Suppressor macrophage treated with lipopolysaccharide for 4 hours (primary cell): Measurements from ENCODE around the gene KSR1.
A peak's percentile ranks its signal among the peaks of the same experiment; 100 is the strongest.

Experiments
- DNase-seq: peaks from one replicate; pipeline ENCODE4 v3.0.0-alpha.2; 2020

KSR1 gene

DNA sequence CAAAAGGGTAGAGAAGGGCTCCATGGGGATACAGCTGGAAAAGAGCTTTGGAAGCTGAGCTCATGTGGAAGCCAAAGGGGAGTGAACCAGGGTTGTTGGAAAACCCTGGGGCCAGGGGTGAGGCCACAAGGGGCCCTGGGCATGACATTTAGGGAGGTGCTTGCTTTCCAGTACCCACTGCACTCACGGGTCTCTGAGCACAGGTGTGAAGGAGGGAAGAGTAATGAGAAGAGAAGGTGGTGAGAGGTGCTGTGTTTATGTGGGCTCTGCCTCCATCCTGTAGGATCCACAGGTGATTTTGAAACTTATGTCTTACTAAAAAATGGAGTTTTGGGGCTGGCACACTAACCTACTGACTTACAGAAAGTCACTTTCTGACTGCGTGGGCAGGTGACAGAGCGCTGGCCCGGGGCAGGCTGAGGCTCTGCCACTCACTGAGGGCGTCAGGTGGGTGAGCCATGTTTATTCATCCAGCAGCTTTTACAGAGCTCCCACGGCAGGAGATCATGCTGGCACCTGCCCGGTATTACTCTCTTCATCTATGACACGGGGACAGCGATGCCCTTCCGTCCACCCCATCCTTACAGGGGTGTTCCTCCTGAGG, 18.9 kb downstream of the KSR1 start:
- DNase-seq: no peak

DNA sequence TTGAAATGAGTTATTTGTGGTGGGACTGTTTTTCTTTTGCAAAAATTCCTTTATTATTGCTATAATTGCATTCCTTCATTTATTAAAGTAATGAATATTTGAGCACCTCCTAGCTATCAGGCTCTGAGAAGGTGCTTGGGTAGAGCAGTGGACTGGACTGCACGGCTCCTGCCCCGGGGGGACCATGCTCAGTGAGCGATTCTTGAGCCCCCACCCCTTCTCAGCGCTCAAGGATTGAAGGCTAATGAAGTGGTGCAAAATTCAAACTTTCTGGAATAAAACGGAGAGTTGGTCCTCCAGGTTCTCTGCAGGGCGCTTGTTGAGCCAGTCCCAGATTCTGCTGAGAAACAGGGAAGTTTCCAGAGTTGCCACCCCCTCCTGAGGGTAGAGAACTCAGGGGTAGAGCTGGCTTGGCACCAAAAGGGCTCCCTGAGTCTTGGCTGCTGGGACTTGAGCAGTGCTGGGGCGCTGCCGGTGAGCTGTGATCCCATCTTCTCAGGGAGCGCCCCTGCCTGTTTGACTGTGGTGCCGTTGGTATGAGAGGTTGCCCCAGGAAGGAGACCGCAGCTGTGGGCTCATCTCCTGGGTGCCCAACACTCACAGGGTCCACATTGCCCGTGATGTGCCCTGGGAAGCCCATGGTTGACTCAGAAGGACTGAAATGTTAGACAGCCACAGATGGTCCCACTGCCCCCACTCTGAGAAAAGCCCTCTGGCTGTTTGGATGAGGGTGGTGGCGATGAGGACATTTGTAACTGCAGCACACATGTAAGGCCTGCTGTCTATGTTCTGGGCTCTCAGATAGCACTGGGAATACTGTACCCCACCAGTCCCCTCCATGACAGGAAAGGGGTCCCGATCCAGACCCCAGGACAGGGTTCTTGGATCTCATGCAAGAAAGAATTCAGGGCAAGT, 20.0 kb downstream of the KSR1 start:
- no peak for DNase-seq

DNA sequence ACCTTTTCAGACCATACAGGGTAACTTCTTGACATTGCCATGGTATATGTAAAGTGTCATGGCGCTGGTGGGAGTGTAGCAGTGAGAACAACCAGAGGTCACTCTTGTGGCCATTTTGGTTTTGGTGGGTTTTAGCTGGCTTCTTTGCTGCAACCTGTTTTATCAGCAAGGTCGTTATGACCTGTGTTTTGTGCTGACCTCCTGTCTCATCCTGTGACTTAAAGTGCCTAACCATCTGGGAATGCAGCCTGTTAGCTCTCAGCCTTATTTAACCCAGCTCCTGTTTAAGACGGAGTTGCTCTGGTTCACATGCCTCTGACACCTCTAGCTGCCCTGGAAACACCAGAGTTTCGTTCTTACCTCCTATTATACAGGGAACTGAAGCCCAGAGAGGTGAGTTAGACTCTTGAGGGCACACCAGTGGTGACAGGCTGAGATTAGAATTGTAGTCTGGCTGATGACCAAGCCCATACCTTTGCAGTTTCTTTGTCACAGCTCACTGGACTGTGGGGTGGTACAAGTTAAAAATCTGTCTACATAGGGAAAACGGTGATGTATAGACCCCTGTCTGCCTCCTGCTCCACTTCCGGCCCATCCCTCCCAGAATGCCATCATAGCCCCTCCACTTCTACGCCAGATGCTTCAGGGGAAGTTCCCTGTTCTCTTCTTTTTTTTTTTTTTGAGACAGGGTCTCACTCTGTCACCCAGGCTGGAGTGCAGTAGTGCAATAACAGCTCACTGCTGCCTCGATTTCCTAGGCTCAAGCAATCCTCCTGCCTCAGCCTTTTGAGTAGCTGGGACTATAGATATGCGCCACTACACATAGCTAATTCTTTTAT, 21.0 kb downstream of the KSR1 start:
- DNase-seq: no peak

DNA sequence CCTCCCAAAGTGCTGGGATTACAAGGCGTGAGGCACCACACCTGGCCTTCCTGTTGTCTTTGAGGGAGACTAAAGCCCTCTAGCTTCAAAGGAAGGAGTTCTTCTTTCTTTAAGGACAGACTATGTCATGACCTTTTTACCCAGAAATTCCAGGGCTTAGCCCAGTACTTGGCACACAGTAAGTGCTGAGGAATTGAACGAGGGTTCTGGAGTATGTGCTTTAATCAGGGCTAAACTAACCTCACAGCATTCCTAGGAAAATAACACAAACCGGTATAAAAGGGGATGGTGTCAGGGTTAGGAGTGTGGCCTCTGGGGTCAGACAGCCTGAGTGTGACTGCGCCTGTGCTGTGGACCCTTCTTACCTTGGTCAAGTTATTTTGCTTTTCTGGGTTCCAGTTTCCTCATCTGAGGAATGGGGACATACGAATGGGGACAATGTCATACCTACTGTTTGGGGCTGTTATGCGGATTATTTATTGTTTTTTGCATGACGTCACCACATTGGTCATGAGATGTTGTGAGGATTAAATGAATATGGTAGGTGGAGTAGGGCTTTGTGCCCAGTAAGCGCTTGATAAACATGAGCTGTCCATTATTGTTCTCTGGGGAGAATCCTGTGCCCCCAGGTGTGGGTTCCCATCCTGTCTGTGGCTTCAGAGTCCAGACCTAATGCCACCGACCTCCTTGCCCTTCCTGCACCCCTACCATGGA, 21.9 kb downstream of the KSR1 start:
- DNase-seq: no peak

DNA sequence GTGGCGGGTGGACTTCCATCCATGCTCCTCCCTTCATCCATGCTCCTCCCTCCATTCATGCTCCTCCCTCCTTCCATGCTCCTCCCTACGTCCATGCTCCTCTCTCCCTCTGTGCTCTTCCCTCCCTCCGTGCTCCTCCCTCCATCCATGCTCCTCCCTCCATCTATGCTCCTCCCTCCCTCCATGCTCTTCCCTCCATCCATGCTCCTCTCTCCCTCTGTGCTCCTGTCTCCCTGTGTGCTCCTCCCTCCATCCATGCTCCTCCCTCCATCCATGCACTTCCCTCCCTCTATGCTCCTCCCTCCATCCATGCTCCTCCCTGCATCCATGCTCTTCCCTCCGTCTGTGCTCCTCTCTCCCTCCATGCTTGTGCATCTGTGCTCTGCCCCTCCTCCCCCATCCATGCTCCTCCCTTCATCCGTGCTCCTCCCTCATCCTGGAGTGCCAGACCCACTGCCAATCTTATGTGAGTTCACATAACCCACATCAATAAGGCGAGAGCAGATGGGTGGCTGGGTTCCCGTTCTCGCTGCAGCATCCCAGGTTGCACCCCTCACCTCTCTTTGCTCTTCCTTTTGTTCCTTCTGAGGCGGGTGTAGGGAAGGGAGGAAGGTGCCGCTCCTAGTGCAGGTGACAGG, 22.8 kb downstream of the KSR1 start:
- no peak for DNase-seq

DNA sequence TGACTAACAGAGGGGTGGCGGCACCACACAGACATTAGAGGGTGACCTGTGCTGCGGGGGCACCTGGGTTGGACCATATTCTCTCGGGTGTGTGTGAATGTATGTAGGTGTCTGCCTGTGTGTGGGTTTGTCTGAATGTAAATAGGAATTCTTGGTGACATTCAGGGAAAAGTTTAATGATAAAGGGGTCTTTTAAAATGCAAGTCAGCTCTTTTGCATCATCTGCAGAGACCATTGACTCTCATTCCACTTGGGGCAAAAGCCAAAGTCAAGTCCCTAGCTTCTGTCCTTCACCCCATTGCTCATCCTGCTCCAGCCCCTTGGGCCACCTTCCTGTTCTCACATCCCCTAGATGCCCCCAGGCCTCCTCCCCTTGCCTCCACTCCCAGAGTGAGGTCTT, 23.6 kb downstream of the KSR1 start:
- DNase-seq: no peak

DNA sequence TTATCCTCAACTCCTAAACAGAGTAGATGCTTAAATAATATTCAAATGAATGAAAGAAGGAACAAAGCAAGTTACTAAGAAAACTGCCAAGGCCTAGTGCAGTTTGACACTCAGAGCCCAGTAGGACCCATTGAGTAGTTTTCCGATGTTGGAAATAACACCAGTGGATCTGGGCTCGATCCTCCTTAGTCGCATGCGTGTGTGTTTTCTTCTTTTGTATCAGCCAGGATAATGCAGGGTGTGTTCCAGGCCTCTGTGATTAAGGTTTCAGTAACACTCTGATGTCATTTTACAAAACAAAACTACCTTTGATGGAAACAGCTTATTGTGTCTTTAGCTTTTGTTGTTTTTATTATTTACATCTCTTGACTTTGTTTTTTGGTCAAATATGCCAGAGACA, 24.5 kb downstream of the KSR1 start:
- DNase-seq: no peak

DNA sequence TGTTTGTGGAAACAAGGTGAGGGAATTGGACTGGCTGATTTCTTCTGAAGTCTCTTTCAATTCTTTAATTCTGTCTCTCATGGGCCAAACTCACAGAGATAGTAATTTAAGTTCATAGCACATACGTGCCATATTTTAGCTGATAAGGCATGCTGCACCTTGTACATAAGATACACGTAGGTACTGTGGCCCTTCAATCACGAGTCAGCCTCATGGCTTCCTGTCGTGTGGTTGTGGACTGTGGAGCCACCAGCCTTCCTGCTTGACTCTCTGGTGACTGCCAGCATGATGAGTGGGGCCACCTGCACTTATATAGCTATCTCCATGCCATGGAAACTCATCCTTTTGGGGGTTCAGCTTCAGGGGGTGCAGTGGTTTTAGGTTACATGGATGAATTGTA, 25.1 kb downstream of the KSR1 start:
- no peak for DNase-seq

DNA sequence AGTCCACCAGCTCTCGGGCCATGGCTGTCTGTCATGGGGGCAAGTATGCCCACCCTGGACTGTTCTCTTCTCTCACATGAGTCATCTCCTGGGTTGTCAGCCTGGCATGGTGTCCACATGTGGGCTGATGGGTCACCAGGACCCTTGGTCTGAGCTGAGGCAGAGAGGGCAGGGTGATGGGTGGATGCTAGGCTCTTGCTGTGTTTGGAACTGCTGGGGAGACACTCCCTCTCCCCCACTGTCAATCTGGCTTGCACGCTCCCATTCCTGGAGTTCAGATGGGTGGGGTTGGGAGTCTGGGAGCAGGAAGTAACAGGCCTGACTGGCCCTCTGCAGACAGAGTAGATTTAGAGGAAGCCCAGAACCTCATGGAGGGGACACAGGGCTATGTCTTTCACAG, 28.9 kb downstream of the KSR1 start:
- no peak for DNase-seq

DNA sequence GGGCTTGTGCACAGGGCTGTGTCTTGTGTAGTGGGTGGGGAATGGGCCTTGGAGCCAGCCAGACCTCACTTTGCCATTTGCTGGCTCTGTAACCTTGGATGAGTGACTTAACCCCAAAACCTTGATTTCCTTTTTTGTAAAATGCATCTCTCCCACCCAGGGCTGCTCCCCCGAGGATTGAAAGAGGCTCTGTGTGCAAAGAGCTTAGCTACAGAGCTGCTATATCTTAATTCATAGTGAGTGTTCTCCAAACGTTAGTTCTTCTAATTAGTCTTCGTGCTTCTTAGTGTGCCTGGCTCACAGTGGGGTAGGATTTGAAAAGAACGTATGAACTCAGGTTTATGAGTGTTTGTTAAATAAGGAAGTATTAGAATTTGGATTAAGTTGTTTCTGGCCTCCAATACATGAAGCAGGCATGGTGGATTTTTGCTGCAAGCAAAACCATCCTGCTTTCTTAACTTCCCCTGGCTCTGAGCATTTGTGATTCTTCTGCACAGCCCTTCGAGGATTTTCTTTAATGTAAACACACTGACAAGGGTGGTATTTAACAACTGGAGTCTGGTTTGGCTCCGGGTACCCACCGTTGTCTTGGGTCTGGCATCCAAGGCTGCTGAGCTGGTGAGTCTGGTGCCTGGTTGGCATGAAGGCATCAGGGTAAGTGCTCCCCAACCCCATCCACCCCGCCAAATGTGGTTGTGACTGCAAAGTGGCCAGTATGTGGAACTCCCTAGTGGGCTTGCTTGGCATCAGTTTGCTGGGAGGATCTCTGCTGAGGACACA, 29.7 kb downstream of the KSR1 start:
- no peak for DNase-seq

DNA sequence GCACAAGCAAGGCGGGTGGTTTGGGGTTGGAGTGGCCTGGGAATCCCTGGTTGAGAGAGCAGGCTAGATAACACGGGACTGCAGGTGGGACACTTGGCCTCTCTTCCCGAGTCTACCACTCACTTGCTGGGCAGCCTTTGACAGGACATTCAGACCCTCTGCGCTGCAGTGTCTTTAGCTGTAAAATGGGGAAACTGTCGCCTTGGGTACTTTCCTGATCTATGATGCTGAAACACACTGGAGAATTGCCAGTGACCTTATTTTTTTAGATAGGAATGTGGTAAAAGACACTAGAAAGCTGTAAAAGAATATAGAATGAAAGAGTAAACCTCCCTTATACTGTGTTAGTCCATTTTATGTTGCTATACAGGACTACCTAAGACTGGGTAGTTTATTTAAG, 30.5 kb downstream of the KSR1 start:
- DNase-seq: peak; percentile 41

DNA sequence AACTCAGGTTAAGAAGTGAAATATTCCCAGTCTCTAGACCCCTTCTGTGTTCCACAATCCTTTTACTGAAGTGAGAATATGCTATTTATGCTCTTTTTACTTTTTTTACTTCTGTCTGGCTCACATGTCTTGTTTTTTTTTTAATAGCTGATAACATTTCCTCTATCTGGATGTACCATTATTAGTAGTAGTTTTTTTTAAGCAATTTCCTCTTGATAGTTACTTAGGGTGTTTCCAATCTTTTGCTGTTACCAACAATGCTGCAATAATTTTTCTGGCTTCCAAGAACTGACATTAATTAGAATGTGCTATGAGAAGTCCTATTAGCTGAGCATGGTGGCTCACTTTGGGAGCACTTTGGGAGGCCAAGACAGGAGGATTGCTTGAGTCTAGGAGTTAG, 32.0 kb downstream of the KSR1 start:
- DNase-seq: peak; percentile 67

DNA sequence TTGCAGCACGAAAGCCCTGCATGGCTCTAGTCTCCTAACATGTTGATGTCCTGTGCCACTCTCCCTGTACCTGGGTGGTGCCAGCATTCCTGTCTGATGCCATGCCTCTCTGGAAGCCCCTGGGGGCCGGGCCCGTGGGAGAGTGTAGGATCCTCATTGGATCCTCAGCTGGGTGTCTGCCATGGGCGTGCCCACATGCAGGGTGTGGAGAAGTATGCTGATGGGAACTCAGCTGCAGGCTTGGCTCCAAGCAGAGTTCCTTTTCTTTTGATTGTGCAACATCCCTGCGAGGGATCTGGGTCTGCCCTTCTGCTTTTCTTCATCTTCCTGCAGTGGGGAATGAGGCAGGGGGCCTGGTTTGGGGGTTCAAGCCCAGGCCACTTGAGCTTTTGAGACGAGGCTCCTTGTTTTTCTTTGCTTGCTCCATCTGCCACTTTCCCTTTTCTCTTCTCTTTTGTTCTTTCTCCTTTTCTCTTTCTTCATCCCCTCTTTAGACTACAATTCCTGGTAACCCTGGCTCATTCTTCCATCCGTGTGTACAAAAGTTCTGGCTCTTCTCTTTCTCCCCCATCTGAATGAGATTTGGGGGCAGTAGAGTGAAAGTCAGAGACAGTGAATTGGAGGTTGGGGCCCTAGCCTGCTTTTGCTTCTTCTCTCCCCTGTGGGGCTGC, 32.9 kb downstream of the KSR1 start:
- peak; percentile 82 for DNase-seq

DNA sequence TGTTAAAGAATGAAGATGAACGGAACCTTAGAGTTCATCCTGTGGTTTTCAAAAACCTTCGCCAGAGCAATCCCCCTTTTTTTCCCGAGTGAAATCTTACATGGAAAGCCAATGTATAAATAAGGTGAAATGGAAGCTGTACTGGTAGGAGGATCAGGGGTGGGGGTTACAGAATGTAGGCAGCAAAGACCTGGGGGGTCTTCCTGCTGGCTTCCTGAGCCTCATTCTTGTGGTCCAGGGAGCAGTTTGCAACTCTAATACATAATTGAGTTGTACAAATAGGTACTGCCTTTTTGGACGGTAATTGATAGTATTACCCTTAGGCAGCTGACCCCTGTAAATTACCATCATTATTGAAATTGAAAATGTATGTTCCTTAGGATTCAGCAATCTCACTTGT, 34.1 kb downstream of the KSR1 start:
- no peak for DNase-seq

DNA sequence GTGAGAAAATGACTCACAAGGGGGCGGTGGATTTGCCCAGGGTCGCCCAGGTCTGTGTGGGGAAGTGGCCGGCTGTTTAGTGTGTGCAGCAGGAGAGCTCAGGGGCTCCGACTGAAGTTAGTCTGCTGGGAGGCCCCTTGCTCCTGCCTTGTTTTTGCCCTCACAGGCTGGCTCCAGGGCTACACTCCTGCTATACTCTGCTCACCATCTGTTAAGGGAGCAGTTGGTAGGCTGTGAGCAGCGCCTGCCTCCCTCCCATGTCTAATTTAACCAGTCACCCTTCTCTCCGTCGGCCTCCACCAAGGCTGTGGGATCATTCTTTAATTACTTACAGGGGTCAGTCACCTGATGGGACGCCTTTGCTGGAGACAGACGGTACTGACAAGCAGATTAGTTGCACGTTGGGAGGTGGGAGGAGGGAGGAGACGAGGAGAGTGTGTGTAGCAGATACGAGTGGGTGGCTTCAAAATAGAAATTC, 35.5 kb downstream of the KSR1 start:
- DNase-seq: no peak

DNA sequence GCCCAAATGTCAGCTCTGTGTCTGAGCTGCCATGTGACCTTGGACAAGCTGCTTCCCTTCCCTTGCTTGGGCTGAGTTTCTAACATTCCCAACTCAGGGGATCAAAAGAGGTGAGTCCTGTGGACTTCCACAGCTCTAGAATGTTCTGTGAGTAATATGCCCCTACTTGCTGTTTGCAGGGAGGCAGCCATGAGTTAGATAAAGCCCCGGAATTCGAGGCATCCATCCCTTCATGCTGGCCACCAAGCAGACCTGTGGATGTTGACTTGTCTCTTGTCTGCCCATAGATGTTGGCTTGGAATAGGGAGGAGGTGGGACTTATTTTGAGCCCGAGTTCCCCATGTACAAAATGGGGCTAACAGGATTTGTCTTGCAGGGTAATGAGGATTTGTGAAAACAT, 36.2 kb downstream of the KSR1 start:
- DNase-seq: no peak

DNA sequence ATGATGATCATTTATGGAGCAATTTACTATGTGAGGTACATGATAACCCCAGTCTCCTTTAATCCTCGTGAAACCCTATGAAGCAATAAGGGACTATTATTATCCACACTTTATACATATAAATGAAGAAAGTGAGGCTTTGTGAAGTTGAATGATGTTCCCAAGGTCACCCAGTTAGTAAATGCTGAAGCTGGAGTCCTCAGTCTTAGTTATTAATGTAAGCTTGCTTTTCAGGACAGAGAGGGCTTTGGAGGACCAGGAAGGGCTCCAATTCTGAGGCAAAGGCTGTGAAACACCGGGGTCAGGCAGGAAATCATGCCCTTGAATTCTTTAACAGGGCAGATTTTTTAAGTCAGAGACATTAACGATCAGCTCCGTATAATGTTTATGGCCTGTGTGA, 36.8 kb downstream of the KSR1 start:
- no peak for DNase-seq

DNA sequence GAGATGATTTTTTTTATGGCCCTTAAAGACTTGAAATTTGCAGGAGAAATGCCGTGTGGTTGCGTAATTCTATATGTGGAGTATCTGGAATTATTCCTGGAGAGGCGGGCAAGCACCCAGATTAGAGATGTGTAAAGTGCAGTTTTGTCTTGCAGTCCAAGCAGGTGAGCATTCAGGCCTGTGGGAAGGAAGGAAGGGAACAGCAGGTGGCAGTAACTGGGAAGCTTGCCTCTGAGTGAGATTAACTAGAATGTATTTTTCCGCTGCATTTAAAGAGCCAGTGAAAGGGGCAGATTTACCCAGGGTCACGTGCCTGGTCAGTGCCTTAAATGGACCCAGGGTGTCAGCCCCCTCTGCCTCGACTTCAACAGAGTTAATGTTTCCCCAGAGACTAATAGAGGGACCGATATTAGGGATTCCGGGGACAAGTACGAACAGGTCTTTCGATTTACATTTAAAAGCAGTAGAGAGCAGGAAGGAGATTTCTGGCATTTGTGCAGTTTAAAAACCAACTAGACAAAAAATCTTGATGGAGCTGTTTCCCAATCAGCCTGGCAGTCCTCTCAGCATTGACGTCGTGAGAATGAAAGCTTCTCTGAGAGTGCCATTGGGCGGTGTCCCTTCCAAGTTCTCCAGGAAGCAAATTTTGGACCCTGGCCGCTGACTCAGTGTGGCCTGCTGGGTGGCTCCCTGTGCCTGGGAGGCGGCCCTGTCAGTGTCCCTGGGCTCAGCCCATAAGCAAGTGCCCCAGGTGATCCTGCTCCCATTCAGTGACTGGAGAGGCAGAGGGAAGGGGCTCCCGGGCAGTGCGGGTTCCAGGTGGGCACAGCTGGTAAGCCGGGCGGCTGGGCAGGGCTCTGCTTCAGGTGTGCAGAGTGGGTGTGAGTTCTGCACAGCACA, 38.2 kb downstream of the KSR1 start:
- peak; percentile 80 for DNase-seq

DNA sequence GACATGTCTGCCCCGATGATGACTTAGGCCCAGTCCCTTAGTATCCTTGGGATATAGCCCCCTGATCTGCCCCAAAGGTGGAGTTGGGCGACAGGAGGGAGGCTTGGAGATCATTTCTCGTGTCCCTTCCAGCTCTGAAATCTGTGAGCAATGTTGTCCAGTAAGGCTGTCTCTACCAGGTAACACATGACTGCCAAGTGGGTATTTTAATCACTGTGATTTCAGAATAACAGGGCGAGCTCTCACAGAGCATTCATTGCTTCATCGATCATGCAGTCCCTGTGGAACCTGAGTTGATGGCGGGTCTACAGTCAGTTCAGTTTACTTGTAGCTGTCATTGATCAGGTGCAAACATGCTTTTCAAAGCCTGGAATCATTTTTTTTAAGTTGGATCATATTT, 39.2 kb downstream of the KSR1 start:
- no peak for DNase-seq

DNA sequence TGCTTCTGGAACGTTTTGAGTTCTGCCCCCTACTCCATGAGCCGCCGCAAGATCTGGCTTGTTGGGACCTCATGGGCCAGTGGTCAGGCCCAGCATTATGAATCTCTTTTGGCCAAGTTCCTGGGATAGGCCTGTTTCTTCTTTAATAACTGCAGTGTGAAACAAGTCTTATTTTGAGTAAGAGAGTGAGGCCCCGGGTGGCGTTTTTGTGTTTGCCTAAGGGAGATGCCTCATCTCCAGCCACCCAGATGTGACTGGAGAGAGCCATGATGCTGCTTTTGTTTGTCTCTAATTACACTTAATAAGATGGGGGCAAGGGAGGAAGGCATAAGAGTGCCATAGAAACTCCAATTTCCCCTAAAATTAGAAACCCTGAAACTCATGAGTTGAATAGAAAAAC, 39.8 kb downstream of the KSR1 start:
- DNase-seq: no peak
